CD4-positive, alpha-beta T cell treated with Interleukin-17A for 1 hour (primary cell): ENCODE measurements around the gene NR2F2.

Experiments used
- DNase-seq: peaks from one replicate; pipeline ENCODE4 v3.0.0-alpha.2; 2020

Gene NR2F2

GRCh38 chr15:96320703-96321638 is 9.5 kb upstream of the NR2F2 start:
- no peak for DNase-seq

GRCh38 chr15:96321639-96322535 is 8.6 kb upstream of the NR2F2 start:
- DNase-seq, result no peak

- DNase-seq, result no peak
Measured at GRCh38 chr15:96322536-96323318, 7.8 kb upstream of the NR2F2 start.

GRCh38 chr15:96323319-96324145 is 7.0 kb upstream of the NR2F2 start:
- DNase-seq, result no peak

- DNase-seq, result no peak
Measured at GRCh38 chr15:96324192-96324895, 6.2 kb upstream of the NR2F2 start.

GRCh38 chr15:96324940-96325540 is 5.5 kb upstream of the NR2F2 start:
- no peak for DNase-seq

- DNase-seq, result no peak
Measured at GRCh38 chr15:96325541-96326327, 4.8 kb upstream of the NR2F2 start.

- no peak for DNase-seq
Measured at GRCh38 chr15:96326328-96327154, 4.0 kb upstream of the NR2F2 start.

- DNase-seq, result no peak
Measured at GRCh38 chr15:96327155-96327741, 3.3 kb upstream of the NR2F2 start.

- DNase-seq, result no peak
Measured at GRCh38 chr15:96328181-96328876, 2.2 kb upstream of the NR2F2 start.

- no peak for DNase-seq
Measured at GRCh38 chr15:96328877-96329195, 1.7 kb upstream of the NR2F2 start.

- no peak for DNase-seq
Measured at GRCh38 chr15:96329403-96329981, 1.0 kb upstream of the NR2F2 start.

- no peak for DNase-seq
Measured at GRCh38 chr15:96330064-96330449, 443 bp upstream of the NR2F2 start.

GRCh38 chr15:96331144-96331944 is 844 bp downstream of the NR2F2 start:
- no peak for DNase-seq

- DNase-seq, result no peak
Measured at GRCh38 chr15:96331945-96332636, 1.6 kb downstream of the NR2F2 start.

GRCh38 chr15:96332637-96333121 is 2.2 kb downstream of the NR2F2 start:
- DNase-seq, result no peak
